Lower leg skin (tissue), 3 donors: ENCODE results near the gene CUZD1.

Source experiments
- POLR2A ChIP-seq, 2 donors: fragments of 450-650 bp; IDR thresholded peaks; one replicate each; pipeline ENCODE4 v1.6.1; 2016 to 2017; ENCODE audit warnings: antibody characterized with exemption in 2 of 2, mild to moderate bottlenecking in 1 of 2, moderate library complexity in 1 of 2
- TF ChIP-seq, protein P1 (sequence below), 3 donors: fragments of 450-650 bp; IDR thresholded peaks; one replicate each; pipeline ENCODE4 v1.5.1; 2016; ENCODE audit warnings: antibody characterized with exemption in 3 of 3, mild to moderate bottlenecking in 3 of 3, moderate library complexity in 2 of 3

DNA sequence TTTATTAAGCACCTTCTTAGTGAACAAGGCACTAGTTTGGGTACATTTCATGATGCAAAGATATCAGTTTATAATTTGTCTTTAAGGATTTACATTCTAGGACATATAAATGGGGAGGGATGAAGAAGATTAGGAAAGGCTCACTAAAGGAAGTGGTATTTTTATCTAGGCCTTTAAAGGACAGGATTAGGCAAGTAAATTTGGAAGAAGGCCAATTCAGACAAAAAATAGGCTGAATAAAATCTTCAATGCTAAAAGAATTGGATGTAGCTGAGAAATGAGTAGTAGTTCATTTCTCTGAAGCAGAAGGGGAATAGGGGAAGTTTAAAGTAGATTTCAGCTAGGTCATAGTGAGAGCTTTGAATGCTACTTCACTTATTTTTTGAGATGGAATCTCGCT, 38.5 kb upstream of the CUZD1 start:
- TF ChIP-seq, protein P1, sequence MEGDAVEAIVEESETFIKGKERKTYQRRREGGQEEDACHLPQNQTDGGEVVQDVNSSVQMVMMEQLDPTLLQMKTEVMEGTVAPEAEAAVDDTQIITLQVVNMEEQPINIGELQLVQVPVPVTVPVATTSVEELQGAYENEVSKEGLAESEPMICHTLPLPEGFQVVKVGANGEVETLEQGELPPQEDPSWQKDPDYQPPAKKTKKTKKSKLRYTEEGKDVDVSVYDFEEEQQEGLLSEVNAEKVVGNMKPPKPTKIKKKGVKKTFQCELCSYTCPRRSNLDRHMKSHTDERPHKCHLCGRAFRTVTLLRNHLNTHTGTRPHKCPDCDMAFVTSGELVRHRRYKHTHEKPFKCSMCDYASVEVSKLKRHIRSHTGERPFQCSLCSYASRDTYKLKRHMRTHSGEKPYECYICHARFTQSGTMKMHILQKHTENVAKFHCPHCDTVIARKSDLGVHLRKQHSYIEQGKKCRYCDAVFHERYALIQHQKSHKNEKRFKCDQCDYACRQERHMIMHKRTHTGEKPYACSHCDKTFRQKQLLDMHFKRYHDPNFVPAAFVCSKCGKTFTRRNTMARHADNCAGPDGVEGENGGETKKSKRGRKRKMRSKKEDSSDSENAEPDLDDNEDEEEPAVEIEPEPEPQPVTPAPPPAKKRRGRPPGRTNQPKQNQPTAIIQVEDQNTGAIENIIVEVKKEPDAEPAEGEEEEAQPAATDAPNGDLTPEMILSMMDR (IDR thresholded peaks at IDR 0.05) = no peak
- TF ChIP-seq POLR2A (IDR thresholded peaks at IDR 0.05) = no peak
